GM12878 (cell line): ENCODE results near the gene RHOG. TPM values are rescaled to one million over a fixed set of nuclear protein-coding genes. Genes with fewer than 3 reads are reported as not detected.

ENCODE experiments used
- ATAC-seq: fragments of 200-7000 bp; cut with Tn5 transposase; 3 replicates; pipeline ENCODE4 v1.9.1; 2020; ENCODE audit warnings: mild to moderate bottlenecking, moderate library complexity
- BruUV-seq: library from RNA; stranded (reverse); fragments of 400-500 nt; replicated peaks from 2 replicates; lab custom pipeline; 2021; lab: Mats Ljungman, UMichigan
- CTCF ChIA-PET: fragments of 300-600 bp; sonication (Branson Sonifier 250); formaldehyde crosslinking; extraction: SDS; loops from one replicate; lab custom pipeline; 2021; ENCODE audit warnings: inconsistent platforms; lab: Yijun Ruan, JAX
- POLR2A ChIA-PET: fragments of 350-600 bp; formaldehyde crosslinking; extraction: SDS; loops from one replicate; lab custom pipeline; 2021; ENCODE audit warnings: inconsistent platforms; lab: Charles Lee
- RAD21 ChIA-PET: fragments of 300-600 bp; sonication (Branson Sonifier 250); formaldehyde crosslinking; loops from one replicate; lab custom pipeline; 2023; ENCODE audit warnings: antibody characterized with exemption; ENCODE audit not compliant: unreplicated experiment; lab: Charles Lee
- SMC1A ChIA-PET: fragments of 300-600 bp; sonication (Branson Sonifier 250); formaldehyde crosslinking; loops from one replicate; lab custom pipeline; 2023; ENCODE audit not compliant: unreplicated experiment, uncharacterized antibody; lab: Charles Lee
- DNase-seq: peaks from one replicate; pipeline ENCODE4 v3.0.0-alpha.2; 2011; ENCODE audit warnings: low read depth, low spot score
- FAIRE-seq: peaks from 3 replicates; lab custom pipeline; 2011; peaks lifted over from hg19 to GRCh38; lab: Jason Lieb, UNC
- H2AFZ ChIP-seq: 2 replicates; pipeline ENCODE4 v1.6.0; 2011; ENCODE audit warnings: low read depth, low read length, control low read depth; ENCODE audit not compliant: control insufficient read depth
- H3K27ac ChIP-seq: 2 replicates; pipeline ENCODE4 v1.5.1; 2011; ENCODE audit warnings: control low read depth; ENCODE audit not compliant: control insufficient read depth, insufficient read depth
- H3K27me3 ChIP-seq, 2 experiments: replicated peaks in 1 of 2; 2 replicates each; pipeline versions ENCODE4 v1.6.0 to v1.6.1; 2011; ENCODE audit warnings: low read length in 1 of 2; ENCODE audit not compliant: control insufficient read depth in 2 of 2, insufficient read depth in 2 of 2
- H3K36me3 ChIP-seq, 2 experiments: 2 replicates each; pipeline ENCODE4 v1.5.1; 2011; ENCODE audit warnings: low read length in 1 of 2; ENCODE audit not compliant: control insufficient read depth in 2 of 2, insufficient read depth in 2 of 2
- H3K4me1 ChIP-seq: 2 replicates; pipeline ENCODE4 v1.6.1; 2011; ENCODE audit warnings: mild to moderate bottlenecking, low read length, moderate library complexity, mixed read lengths; ENCODE audit not compliant: control insufficient read depth, insufficient read depth
- H3K4me2 ChIP-seq: 2 replicates; pipeline ENCODE4 v1.6.0; 2011; ENCODE audit warnings: control low read depth; ENCODE audit not compliant: control insufficient read depth, insufficient read depth
- H3K4me3 ChIP-seq: fragments of 200-600 bp; sonication (generic); 2 replicates; pipeline ENCODE4 v1.5.1; 2016
- H3K79me2 ChIP-seq: 2 replicates; pipeline ENCODE4 v1.6.0; 2011; ENCODE audit warnings: low read length; ENCODE audit not compliant: control insufficient read depth, insufficient read depth
- H3K9ac ChIP-seq: 2 replicates; pipeline ENCODE4 v1.8.0; 2011; ENCODE audit warnings: low read length, control low read depth, mixed read lengths; ENCODE audit not compliant: control insufficient read depth, insufficient read depth
- H3K9me3 ChIP-seq: replicated peaks from 3 replicates; pipeline ENCODE4 v1.5.1; 2011; ENCODE audit warnings: mild to moderate bottlenecking, low read length; ENCODE audit not compliant: control insufficient read depth, insufficient read depth
- H4K20me1 ChIP-seq: 2 replicates; pipeline ENCODE4 v1.6.0; 2011; ENCODE audit not compliant: control insufficient read depth, insufficient read depth
- CBX3 ChIP-seq: fragments of 200-600 bp; sonication (generic); IDR thresholded peaks from 2 replicates; pipeline ENCODE4 v1.6.1; 2016; ENCODE audit warnings: low read depth, borderline replicate concordance
- CHD4 ChIP-seq: fragments of 200-600 bp; sonication (generic); IDR thresholded peaks from 2 replicates; pipeline ENCODE4 v1.6.1; 2016; ENCODE audit warnings: mild to moderate bottlenecking
- FOXK2 ChIP-seq: fragments of 450-650 bp; IDR thresholded peaks from 2 replicates; pipeline ENCODE4 v1.6.1; 2017; ENCODE audit warnings: mild to moderate bottlenecking, moderate library complexity
- GABPA ChIP-seq: IDR thresholded peaks from 2 replicates; pipeline ENCODE4 v1.6.1; 2014; ENCODE audit warnings: antibody characterized with exemption, low read depth, mild to moderate bottlenecking, inconsistent platforms
- IKZF1 ChIP-seq: fragments of 450-650 bp; conservative IDR thresholded peaks from 2 replicates; pipeline ENCODE4 v1.6.1; 2017; ENCODE audit warnings: antibody characterized with exemption, mild to moderate bottlenecking
- KDM1A ChIP-seq: fragments of 200-600 bp; sonication (generic); IDR thresholded peaks from 2 replicates; pipeline ENCODE4 v1.6.1; 2016; ENCODE audit warnings: borderline replicate concordance
- RBBP5 ChIP-seq: fragments of 200-600 bp; sonication (generic); conservative IDR thresholded peaks from 2 replicates; pipeline ENCODE4 v1.6.1; 2016
- SUPT20H ChIP-seq: IDR thresholded peaks from 2 replicates; pipeline ENCODE4 v1.6.1; 2011; ENCODE audit warnings: low read depth, mild to moderate bottlenecking, low read length, moderate library complexity, borderline replicate concordance; ENCODE audit not compliant: control insufficient read depth
- SUZ12 ChIP-seq: fragments of 200-600 bp; sonication (generic); IDR thresholded peaks from one replicate; pipeline ENCODE4 v1.6.1; 2018; ENCODE audit warnings: antibody characterized with exemption, mild to moderate bottlenecking; ENCODE audit not compliant: unreplicated experiment
- WGBS: methylation state at CpG from one replicate; pipeline ENCODE4 v1.1.6; 2016; ENCODE audit warnings: low lambda C conversion rate; ENCODE audit not compliant: insufficient replicate concordance, insufficient coverage; ENCODE audit errors: missing lambda C conversion rate; 5-methylcytosine and 5-hydroxymethylcytosine counted together
- in situ Hi-C: fragments of 300-500 bp; cut with MboI; formaldehyde crosslinking; loops from 9 replicates; pipeline ENCODE4 v1.14.3; 2018; ENCODE audit warnings: mixed read lengths
- intact Hi-C: fragments of 100-400 bp; cut with micrococcal nuclease; formaldehyde crosslinking; loops from one replicate; pipeline ENCODE4 v1.14.2; 2022; ENCODE audit not compliant: unreplicated experiment
- polyA plus RNA-seq, 11 experiments: library from polyadenylated mRNA; depleted of rRNA in 4 of 11; unstranded in 6 of 11; stranded (reverse) in 5 of 11; fragments of >200 nt; fragmentation: Nextera tagmentation in 4 of 11; fragmentation: Illumina TruSeq in 1 of 11; extraction: Ambion mirVana in 4 of 11; extraction: Trizol in 1 of 11; gene quantifications; 1 replicate in 1 of 11; 2 replicates in 10 of 11; pipeline versions ENCODE4 v1.2.1 to v1.2.3, GENCODE V29; 2011 to 2016; ENCODE audit warnings: inconsistent platforms in 2 of 11, missing spikeins in 2 of 11, low read depth in 1 of 11
- total RNA-seq, 4 experiments: library from RNA; depleted of rRNA in 3 of 4; stranded (reverse); fragments of >200 nt in 3 of 4; fragmentation: Illumina TruSeq in 1 of 4; extraction: Trizol in 1 of 4; gene quantifications; 2 replicates each; pipeline versions ENCODE4 v1.2.1 to v1.2.3, GENCODE V29; 2013 to 2021
- TF ChIP-seq, protein P1 (sequence below): fragments of 450-650 bp; IDR thresholded peaks from 2 replicates; pipeline ENCODE4 v1.6.1; 2018; ENCODE audit warnings: borderline replicate concordance, mild to moderate bottlenecking; ENCODE audit not compliant: partially characterized antibody
- TF ChIP-seq, protein P2 (sequence below): fragments of 450-650 bp; IDR thresholded peaks from 2 replicates; pipeline ENCODE4 v1.6.1; 2016; ENCODE audit warnings: mild to moderate bottlenecking, moderate library complexity, borderline replicate concordance
- TF ChIP-seq, protein P3 (sequence below): fragments of 150-350 bp; IDR thresholded peaks from 2 replicates; pipeline ENCODE4 v1.6.1; 2016; ENCODE audit warnings: low read depth, low read length

The RHOG gene
- total and polyA plus RNA-seq, 10 of the 15 experiments (the other 5 are each of a cell fraction or from before 2014, with no cell fraction given): 16.0 to 172 (median 94.8) TPM

DNA sequence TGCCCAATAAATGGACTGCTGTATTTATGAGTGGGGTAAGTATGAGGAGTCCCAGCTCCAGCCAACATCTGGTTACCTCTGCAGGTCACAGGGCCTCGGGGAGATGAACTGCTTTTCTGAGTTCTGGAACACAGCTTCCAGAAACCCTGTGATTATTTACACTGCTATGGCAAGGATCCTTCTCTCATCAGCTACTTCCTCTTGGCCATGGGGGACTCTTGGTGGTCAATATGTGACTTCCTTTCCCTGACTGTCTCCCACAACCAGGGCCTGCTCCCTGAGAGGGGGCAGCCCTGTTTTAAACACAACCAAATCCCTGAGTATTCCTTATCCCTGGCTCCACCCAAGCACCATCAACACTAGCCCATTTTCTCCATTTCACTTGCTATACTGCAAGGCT is 10.0 kb downstream of the RHOG start (continued):
- TF ChIP-seq, protein P1, sequence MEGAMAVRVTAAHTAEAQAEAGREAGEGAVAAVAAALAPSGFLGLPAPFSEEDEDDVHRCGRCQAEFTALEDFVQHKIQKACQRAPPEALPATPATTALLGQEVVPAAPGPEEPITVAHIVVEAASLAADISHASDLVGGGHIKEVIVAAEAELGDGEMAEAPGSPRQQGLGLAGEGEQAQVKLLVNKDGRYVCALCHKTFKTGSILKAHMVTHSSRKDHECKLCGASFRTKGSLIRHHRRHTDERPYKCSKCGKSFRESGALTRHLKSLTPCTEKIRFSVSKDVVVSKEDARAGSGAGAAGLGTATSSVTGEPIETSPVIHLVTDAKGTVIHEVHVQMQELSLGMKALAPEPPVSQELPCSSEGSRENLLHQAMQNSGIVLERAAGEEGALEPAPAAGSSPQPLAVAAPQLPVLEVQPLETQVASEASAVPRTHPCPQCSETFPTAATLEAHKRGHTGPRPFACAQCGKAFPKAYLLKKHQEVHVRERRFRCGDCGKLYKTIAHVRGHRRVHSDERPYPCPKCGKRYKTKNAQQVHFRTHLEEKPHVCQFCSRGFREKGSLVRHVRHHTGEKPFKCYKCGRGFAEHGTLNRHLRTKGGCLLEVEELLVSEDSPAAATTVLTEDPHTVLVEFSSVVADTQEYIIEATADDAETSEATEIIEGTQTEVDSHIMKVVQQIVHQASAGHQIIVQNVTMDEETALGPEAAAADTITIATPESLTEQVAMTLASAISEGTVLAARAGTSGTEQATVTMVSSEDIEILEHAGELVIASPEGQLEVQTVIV: no peak
- TF ChIP-seq IKZF1 (no peak), RBBP5 (no peak)

DNA sequence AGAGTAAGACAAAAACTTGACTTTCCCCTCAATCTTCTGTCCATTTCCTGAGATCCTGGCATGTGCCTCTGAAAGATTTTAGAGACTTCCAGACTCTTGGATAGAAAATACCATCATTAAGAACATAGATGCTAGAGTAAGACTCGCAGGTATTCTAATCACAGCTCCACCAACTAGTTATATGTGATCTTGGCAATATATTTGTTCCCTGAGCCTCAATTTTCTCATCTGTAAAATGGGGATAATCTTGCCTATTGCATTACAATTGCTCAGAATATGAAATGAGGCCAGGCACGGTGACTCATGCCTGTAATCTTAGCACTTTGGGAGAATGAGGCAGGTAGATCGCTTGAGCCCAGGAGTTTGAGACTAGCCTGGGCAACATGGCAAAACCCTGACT is 10.7 kb downstream of the RHOG start:
- RAD21 ChIA-PET: interaction anchor here (2.4 to 12.7 kb wide), 2 partner anchors 11 to 25 kb away, joined by 14 to 304 read pairs; partner anchors contain the start of genes RHOG and STIM1
- no peak for ATAC-seq
- Histone ChIP-seq H3K27me3 (no peaks in the 10 kb centered on the region), H3K79me2 (peaks cover 51% of the 10 kb centered on the region), H2AFZ (no peak overlapping the region), H3K9ac (no peak overlapping the region), H3K4me1 (peaks cover 19% of the 10 kb centered on the region), H4K20me1 (no peaks in the 10 kb centered on the region; the same call in none of the 2 replicates), H3K27ac (no peak overlapping the region), H3K4me2 (no peak overlapping the region), H3K36me3 (peaks cover 32 to 36% of the 10 kb centered on the region in 2 experiments), H3K9me3 (no peaks in the 10 kb centered on the region), H3K4me3 (no peak overlapping the region)
- in situ Hi-C loops: loop anchor here (25.0 kb wide), 1 partner anchor 557 kb away; the partner anchor contains the start of gene TRIM21
- no peak for FAIRE-seq
- 84% methylated on average over 3 of the region's 3 CpGs for WGBS
- intact Hi-C loops: no loop called here
- no TSS peak for BruUV-seq
- POLR2A ChIA-PET: interaction anchor here (3.4 kb wide), 1 partner anchor 11 kb away, joined by 16 read pairs; the partner anchor contains the start of gene RHOG
- SMC1A ChIA-PET: interaction anchor here (0.6 to 1.6 kb wide), 3 partner anchors 19 to 84 kb away, joined by 3 to 6 read pairs (median 3); partner anchors contain the start of gene STIM1
- CTCF ChIA-PET: interaction anchor here (0.7 to 39.6 kb wide), 4 partner anchors 11 to 243 kb away, joined by 3 to 1047 read pairs (median 13); partner anchors contain the start of genes RHOG and STIM1
- no peak for DNase-seq
- TF ChIP-seq, protein P2, sequence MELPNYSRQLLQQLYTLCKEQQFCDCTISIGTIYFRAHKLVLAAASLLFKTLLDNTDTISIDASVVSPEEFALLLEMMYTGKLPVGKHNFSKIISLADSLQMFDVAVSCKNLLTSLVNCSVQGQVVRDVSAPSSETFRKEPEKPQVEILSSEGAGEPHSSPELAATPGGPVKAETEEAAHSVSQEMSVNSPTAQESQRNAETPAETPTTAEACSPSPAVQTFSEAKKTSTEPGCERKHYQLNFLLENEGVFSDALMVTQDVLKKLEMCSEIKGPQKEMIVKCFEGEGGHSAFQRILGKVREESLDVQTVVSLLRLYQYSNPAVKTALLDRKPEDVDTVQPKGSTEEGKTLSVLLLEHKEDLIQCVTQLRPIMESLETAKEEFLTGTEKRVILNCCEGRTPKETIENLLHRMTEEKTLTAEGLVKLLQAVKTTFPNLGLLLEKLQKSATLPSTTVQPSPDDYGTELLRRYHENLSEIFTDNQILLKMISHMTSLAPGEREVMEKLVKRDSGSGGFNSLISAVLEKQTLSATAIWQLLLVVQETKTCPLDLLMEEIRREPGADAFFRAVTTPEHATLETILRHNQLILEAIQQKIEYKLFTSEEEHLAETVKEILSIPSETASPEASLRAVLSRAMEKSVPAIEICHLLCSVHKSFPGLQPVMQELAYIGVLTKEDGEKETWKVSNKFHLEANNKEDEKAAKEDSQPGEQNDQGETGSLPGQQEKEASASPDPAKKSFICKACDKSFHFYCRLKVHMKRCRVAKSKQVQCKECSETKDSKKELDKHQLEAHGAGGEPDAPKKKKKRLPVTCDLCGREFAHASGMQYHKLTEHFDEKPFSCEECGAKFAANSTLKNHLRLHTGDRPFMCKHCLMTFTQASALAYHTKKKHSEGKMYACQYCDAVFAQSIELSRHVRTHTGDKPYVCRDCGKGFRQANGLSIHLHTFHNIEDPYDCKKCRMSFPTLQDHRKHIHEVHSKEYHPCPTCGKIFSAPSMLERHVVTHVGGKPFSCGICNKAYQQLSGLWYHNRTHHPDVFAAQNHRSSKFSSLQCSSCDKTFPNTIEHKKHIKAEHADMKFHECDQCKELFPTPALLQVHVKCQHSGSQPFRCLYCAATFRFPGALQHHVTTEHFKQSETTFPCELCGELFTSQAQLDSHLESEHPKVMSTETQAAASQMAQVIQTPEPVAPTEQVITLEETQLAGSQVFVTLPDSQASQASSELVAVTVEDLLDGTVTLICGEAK: no peak
- TF ChIP-seq GABPA (no peak), FOXK2 (no peak), SUZ12 (no peak), IKZF1 (no peak), SUPT20H (no peak), CBX3 (no peak), CHD4 (no peak), KDM1A (no peak)
- TF ChIP-seq, protein P3, sequence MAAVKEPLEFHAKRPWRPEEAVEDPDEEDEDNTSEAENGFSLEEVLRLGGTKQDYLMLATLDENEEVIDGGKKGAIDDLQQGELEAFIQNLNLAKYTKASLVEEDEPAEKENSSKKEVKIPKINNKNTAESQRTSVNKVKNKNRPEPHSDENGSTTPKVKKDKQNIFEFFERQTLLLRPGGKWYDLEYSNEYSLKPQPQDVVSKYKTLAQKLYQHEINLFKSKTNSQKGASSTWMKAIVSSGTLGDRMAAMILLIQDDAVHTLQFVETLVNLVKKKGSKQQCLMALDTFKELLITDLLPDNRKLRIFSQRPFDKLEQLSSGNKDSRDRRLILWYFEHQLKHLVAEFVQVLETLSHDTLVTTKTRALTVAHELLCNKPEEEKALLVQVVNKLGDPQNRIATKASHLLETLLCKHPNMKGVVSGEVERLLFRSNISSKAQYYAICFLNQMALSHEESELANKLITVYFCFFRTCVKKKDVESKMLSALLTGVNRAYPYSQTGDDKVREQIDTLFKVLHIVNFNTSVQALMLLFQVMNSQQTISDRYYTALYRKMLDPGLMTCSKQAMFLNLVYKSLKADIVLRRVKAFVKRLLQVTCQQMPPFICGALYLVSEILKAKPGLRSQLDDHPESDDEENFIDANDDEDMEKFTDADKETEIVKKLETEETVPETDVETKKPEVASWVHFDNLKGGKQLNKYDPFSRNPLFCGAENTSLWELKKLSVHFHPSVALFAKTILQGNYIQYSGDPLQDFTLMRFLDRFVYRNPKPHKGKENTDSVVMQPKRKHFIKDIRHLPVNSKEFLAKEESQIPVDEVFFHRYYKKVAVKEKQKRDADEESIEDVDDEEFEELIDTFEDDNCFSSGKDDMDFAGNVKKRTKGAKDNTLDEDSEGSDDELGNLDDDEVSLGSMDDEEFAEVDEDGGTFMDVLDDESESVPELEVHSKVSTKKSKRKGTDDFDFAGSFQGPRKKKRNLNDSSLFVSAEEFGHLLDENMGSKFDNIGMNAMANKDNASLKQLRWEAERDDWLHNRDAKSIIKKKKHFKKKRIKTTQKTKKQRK: no peak
